ENCODE measurements around the gene ACBD6.
"Not testable (repeated sequence)": the region's sequence is repeated elsewhere in the genome, so short reads cannot be mapped to it uniquely, and the experiment has no call there.

The ACBD6 gene, protein sequence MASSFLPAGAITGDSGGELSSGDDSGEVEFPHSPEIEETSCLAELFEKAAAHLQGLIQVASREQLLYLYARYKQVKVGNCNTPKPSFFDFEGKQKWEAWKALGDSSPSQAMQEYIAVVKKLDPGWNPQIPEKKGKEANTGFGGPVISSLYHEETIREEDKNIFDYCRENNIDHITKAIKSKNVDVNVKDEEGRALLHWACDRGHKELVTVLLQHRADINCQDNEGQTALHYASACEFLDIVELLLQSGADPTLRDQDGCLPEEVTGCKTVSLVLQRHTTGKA

DNA sequence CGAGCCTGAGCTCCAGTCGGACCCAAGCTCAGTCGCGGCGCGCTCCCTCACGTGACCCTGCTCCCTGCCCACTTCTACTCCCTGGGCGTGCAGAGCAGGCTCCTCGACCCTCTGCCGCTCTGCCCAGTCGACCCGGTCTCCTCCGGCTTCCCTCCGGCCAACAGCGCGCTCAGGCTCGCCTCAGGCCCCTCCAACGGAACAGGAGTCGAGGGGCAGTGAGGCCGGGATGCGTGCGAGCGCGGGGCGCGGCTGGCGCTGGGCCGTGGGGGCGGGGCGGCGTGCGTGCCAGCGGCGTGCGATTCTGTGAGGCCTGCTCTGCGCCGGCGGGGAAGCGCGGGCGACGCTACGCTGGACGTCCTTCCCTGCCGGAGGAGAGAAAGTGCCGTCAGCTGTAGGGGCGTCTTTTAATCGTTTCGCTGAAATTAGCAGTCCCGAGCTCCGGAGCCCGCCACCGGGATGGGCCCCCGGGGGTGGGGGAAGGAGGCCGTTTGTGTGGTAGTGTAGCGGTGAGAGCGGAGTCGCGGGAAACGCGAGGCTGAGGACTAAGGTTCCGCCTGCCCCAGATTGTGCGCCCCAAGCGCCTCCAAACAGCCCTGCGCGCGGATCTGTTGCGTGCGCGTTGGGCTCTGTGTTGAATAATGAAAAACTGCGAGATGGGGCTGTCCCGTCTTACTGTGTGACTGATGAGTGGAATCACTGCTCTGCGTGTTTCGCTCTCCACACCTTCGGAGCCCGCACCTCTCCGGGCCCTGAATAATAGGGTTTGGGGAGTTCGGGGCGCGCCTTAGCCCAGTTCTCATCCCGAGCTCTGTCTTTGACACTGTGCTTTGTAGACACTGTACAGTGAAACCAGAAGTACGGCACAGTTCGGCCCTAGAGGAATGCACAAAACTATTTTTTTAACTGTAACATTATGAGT is at the start of gene ACBD6:
TSS of gene ACBD6 (minus strand) at position 217 of the 919 bp plus-strand sequence. CDS start 311 bp downstream, outside the sequence.
- DNase-seq (ENCODE audit: low spot score) = peak; percentile 87

DNA sequence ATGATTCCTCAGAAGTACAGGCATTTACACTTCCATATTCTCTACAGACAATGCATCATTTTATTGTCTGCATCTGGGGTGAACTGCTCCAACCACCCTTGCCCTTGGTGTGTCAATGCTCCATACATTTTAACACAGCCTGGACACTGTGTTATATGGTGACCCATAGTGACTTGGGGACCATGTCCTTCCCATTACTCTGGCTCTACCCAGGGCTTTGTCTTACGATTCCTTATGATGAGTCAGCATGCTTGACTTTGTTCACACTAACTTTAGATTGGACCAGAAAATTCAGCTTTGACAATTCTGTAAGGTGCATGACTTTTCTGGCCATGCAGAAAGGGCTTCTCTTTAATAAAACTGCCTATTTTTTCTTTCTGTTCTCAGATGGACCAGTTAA is 49.6 kb upstream of the ACBD6 start:
- no peak for DNase-seq (ENCODE audit: low spot score)

DNA sequence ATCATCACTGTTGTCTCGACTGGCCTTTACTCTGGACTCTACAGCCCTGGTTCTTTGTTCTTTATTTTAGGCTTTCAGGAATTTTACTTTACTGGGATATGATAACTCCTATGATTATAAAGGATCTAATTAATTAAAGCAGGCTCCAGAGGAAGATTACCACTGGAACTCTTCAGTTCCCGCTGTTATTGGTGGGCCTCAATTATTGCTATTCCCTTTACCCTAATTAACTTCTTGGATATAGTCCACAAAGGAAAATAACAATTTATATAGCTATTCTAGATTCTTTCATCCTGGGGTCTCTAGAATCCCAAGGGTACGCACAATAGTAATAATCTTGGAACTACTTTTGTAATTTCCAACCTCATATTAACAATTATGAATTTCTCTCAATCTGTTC is 47.9 kb upstream of the ACBD6 start:
- no peak for DNase-seq (ENCODE audit: low spot score)

DNA sequence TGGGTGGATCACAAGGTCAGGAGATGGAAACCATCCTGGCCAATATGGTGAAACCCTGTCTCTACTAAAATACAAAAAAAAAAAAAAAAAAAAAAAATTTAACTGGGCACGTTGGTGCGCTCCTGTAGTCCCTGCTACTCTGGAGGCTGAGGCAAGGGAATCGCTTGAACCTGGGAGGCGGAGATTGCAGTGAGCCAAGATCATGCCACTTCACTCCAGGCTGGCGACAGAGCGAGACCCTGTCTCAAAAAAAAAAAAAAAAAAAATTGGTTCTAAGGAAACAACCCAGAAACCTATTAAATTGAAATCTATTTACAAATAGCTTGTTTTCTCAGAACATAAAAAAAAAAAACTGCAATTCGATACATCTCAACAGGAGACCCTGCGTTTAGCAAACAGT is 47.4 kb upstream of the ACBD6 start:
- DNase-seq (ENCODE audit: low spot score) = not testable (repeated sequence)

DNA sequence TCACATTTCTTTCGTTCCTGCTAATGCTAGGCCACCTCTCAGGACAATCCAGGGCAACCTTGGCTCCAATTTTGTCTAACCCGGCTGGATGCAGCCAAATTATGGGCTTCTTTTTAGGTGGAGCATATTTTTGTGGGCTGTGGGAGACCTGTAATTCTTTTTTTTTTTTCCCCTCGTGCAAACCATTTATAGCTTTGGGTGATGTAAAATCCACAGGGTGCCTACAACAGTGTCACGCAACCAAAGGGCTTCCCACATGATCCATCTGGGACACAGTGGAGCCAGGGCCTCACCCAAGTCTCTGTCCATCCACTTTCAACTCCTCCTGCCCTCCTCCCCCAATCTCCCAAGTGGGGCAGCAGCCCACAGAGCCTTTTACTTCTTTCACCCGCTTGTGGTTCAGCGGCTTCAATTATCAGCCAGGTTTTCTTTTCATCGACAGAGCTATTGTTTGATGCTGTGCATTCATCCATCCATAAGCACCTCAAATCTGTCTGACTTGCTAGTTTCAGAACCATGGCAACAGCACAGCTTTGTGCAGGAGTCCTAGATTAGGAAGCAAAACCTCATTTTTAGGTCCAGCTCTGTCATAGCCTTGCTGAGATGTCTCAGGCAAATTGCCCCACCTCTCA is 46.4 kb upstream of the ACBD6 start:
- no peak for DNase-seq (ENCODE audit: low spot score)

DNA sequence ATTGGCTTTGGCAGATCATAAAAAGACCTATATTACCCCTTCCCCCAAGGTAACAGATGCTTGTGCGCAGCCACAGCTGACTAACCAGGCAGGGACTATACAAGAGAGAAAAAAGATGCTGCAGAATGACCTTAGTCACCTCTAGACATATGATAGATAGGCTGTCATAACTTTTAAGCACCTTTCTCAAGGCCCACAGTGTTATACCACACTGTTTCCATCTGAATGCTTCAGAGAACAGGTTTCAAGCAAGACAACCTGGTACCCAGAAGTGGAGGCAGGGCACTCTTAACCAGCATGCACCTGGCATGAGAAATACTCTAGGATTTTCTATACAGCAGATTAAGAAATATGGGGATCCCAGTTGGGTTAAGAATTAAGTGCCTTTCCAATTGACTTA is 43.6 kb upstream of the ACBD6 start:
- no peak for DNase-seq (ENCODE audit: low spot score)

DNA sequence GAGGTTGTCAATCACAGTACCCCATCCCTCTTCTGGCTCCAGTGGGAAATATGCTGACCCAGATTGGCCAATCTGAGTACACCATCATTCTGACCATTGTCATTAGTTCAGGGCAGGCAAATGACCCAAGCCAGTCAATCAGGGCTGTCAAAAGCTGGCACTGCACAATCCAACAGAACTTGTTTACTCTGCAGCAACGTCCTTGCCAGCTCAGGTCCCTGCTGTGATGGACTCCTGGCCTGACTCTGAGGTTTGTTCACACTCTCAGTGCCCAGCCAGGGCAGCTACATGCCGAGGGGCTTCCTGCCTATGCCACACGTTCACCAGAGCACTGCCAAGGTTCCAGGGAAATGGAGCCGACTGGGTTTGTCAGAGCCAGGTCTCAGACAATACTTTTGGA is 41.7 kb upstream of the ACBD6 start:
- no peak for DNase-seq (ENCODE audit: low spot score)

DNA sequence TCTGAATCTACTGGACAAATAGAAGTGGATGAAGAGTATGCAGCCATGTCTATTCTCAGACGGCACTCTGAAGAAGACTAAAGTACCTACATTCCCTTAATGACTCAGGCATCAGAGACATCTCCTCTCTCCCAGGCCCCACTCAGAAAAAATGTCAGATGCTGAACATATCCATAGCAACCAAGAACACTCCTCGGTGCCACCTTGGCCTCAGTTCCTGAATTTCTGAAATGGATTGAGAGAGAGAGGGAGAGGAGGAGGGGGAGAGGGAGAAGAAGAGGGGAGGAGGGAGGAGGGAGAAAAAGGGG is 40.4 kb upstream of the ACBD6 start:
- no peak for DNase-seq (ENCODE audit: low spot score)

DNA sequence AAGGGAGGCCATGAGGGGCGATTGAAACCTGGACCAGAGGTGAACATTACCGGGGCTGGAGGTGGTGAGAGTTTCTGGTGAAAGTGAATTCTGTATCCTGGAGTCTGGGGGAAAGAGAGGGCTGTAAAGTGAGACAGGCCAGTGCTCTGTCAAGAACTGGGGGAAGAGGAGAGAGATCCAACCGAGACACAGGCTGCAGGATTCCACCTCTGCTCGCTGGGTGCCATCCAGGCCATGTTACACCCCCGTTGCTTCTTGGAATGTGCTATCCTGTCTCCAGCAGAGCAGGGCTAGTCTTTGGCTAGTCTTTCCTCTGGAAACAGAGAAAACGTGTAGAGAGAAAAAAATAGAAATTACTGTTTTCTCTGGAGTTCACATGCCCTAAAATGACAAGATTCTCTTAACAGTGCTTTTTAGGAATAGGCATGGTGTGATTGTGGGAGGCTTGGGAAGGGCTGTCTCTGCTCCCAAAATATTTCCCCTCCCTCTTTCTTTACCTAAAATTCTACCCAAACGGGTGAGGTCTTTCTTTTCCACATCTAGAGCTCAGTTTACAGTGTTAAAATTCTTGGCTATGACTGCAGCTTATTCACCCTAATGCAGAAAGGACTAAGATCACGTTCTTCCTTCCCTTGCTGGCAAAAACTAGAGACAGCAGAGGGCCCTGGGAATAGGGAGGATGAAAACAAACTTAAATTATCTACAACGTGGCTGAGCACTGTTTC is 39.9 kb upstream of the ACBD6 start:
- no peak for DNase-seq (ENCODE audit: low spot score)

DNA sequence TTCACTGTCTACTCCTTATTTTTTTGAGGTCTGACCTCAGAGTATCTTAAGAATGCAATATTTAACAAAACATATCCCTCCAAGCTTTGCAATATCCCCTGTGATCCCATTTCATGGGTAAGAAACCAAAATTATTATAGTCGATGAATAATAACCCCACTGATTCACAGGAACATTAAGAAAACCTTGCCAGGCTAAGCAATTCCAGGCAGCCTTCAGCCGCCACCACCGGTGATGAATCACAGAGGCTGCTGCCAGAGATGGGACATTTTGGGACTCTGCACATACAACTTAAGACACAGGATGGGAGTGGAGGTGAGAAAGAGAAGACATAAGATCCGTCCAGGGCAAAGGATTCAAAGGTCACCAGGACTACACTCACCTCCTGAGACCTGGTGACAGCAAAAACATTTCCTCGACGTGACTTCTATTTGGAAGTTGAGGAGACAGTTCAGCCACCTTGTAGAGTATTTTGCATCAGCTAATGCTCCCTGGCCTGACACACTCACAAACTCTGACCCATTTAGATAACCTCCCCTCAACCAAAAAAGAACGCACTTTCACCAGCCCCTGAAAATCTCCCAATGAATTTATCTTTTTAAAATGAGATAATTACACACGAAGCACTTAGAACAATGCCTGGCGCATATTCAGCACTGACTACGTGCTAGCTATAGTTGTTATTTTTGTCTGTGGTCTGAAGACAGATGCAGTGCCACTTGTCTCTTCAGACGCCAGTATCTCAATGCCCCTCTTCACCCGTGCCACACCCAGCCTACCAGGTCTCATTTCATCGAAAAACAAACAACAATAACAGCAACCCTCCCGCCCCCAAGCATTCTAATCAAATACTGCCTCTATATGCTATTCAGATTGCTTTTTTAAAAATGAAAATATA is 38.6 kb upstream of the ACBD6 start:
- no peak for DNase-seq (ENCODE audit: low spot score)

DNA sequence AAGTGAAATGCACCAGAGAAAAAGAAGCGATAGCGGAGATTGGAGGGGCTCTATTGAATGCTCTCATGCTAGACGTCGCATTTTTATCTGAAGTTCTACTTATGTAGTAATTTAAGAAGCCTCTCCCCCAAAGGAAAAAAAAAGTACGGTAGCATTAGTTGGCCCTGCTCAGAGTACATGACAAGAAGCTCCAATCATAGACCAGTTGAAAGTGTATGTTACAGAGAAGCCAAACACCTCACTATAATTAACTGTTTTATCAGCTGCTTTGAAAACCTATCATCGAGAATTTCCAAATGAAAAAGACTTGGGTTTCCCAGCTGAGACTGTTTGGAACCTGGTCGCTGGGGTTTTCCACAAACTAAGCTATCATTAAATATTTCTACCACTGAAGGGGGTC is 36.8 kb upstream of the ACBD6 start:
- DNase-seq (ENCODE audit: low spot score) = no peak

DNA sequence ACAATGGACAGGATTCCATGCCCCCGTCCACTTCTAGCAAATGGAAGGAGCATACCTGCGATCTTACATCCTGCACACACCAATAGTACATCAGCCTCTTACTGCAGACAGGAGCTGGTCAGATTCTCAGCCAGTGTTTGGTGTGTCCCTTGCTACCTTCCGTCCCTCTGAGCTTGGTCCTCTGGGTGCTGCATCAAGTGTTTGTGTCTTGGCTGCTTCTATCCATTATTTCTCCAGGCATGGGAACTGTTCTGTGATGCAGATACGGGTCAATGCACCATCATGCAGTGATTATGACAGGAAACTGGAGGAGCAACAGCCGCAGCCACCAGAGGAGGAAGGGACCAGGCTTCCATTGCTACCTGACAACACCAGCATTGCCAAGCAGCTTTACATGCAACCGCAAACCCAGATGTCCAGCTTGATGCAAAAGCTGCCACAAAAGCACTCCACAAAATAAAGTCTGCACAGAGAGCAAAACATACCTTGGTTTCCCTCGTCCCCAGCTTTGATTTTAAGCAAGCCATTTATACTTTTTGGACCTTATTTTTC is 34.5 kb upstream of the ACBD6 start:
- DNase-seq (ENCODE audit: low spot score) = no peak

DNA sequence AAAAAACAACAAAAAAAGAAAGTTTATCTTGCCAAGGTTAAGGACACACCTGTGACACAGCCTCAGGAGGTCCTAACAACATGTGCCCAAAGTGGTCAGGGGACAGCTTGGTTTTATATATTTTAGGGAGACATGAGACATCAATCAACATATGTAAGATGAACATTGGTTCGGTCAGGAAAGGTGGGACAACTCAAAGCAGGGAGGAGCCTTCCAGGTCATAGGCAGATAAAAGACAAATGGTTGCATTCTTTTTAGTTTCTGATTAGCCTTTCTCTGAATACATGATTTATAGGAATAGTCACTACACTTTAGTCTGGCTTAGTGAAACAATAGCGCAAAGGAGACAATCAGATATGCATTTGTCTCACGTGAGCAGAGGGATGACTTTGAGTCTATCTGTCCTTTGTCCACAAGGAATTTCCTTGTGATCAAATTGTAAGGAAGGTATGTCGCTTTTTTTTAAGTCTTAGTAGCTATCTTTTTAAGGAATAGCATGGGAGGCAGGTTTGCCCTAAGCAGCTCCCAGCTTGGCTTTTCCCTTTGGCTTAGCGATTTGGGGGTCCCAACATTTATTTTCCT is 33.1 kb upstream of the ACBD6 start:
- DNase-seq (ENCODE audit: low spot score) = no peak

DNA sequence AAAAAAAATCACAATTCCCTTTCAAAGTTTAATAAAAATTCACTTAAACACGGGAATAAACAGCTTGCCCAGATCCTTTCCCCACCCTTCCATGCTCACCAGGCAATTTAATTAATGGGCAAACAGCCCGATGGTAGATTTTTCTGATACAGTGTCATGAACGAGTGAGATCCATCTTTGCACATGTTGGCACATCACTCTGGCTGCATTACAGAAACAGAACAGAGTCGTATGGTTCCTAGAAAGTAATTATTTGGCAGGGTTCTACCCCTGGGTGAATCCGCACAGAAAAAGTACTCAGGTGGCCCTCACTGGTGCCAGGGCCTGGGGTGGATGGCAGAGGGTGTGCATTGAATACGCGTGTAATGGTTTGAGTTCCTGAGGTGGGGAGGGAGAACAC is 31.8 kb upstream of the ACBD6 start:
- no peak for DNase-seq (ENCODE audit: low spot score)

DNA sequence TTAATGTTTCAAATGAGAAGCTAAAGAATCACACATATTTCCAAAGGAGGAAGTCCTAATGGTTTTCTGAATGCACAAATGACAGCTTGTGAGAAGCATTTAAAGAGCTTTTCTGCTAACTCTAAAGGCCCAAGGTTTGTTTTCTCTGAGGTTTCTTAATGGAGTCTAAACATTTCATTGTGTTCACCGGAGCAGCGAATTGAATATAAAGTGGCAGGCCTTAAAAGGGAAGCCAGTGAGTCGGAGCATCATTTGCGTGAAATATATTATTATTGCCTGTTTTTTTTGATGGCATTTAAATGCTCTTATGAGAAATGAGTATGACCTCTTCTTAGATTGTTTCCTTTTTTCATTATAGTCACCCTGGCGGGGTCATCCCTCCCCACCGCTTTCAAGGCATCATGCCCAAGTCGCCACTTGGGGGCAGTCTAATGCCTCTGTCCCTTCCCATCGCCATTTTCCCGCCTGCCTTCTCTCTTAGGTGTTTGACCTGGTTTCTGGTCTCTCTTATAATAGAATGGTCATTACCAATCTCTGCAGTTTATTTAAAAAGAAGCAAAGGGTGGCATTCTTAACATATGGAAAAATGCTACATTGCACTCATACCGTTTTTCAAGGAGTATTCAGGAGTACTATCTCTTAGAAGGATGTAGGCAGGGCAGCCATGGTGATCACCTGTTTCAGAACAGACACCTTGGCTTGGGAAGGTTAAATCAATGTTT is 31.1 kb upstream of the ACBD6 start:
- peak; percentile 46 for DNase-seq (ENCODE audit: low spot score)

DNA sequence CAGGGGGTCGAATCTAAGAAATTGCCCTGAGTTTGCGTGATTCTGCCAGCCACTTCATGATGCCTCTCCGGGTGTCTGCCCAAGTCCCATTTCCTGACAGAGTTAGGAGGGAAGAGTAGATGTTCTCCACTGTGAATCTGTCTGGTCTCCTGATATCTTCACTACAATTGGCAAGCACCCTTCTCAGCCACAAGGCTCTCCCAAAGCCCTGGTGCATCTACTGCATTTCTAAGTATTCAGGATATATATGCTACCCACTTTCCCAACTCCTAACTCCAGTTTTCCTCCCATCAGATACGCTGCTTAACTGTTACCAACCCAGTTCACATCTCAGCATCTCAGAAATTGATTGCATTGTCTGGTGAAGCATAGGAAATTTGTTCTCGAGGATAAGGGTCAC is 30.5 kb upstream of the ACBD6 start:
- DNase-seq (ENCODE audit: low spot score) = no peak

DNA sequence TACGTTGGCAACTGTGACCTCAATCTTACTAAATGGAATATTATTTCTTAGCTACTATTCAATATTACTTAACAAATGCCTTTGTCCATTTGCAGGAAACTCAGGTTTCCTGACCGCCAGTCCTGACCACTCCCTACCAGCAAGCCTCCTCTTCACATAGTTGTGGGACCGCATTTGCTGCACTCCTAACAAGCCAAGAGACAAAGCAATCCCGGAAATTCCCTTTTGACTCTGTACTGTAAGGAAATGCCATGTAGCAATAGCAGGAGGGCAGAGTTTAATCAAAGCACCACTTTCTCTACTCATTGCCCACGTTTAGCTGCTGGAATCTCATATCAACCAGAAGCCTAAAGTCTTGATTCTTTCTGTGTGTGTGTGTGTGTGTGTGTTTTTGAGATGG is 28.1 kb upstream of the ACBD6 start:
- DNase-seq (ENCODE audit: low spot score) = no peak

DNA sequence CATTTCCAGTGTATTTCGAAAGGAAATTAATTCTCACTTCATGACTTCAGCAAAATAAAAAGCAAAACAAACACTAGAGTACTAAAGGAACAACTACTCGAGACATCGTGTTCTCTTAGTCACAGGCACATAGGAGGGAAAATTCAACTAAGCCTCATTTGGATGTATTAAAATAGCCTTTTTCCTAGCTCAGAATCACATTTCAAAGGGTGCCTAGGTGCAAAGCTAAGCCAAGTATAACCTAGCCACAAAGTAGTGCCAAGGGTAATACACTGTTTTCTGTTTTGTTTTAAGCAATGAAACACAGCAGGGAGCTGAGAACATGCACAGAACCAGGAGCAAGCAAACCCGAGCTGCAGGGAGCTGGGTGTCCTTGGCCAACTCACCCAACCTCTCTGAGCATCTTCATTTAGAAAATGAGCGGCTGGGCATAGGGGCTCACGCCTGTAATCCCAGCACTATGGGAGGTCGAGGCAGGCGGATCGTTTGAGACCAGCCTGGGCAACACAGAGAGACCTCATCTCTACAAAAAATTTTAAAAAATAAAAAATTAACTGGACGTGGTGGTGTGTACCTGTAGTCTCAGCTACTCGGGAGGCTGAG is 26.6 kb upstream of the ACBD6 start:
- DNase-seq (ENCODE audit: low spot score) = no peak

DNA sequence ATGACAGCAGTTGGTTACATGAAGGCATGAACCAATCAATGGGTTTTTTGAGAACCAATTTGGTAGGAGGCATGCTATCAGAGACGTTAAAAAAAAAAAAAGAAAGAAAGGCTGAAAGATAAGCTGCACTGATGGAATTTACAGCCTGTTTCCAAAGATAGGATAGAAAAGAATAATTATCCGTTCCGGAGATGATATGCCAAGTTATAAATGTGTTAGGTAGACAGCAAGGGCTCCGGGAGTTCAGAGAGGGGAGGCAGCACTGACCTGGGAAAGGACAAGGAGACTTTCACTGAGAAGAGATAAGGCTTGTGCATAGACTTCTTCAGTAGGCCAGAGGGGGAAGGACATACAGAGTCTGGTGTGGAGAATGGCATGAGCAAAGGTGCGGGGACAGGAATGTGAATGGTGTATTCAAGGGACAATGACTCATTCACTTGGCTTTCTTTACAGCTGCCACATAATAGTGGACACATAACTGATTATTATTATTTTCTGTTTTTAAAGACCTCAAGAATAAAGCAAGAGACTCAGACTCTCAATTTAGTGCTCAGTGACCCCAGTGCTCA is 24.8 kb upstream of the ACBD6 start:
- no peak for DNase-seq (ENCODE audit: low spot score)
